HG03378 (cell line): Measurements from ENCODE around the gene PDK2.

Source experiments
- ATAC-seq: cut with Tn5 transposase; IDR thresholded peaks from one replicate; pipeline ENCODE4 v1.9.1; 2021; ENCODE audit warnings: mild to moderate bottlenecking, moderate library complexity; ENCODE audit not compliant: unreplicated experiment

The PDK2 gene

DNA sequence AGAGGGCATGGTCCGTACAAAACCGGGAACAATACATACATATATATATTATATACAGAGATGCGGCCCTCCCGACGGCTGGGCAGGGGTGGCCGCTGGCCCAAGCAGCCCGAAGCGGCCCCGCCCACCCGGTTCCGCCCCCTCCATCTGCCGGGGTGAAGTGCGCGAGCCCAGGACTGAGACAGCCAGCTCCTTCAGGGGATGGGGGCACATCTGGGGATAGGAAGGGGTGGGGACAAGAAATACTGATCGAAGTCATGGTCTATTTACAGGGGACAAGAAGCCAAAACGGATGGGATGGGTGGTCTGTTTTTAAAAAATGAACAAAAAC, 38.6 kb downstream of the PDK2 start:
- ATAC-seq: no peak

DNA sequence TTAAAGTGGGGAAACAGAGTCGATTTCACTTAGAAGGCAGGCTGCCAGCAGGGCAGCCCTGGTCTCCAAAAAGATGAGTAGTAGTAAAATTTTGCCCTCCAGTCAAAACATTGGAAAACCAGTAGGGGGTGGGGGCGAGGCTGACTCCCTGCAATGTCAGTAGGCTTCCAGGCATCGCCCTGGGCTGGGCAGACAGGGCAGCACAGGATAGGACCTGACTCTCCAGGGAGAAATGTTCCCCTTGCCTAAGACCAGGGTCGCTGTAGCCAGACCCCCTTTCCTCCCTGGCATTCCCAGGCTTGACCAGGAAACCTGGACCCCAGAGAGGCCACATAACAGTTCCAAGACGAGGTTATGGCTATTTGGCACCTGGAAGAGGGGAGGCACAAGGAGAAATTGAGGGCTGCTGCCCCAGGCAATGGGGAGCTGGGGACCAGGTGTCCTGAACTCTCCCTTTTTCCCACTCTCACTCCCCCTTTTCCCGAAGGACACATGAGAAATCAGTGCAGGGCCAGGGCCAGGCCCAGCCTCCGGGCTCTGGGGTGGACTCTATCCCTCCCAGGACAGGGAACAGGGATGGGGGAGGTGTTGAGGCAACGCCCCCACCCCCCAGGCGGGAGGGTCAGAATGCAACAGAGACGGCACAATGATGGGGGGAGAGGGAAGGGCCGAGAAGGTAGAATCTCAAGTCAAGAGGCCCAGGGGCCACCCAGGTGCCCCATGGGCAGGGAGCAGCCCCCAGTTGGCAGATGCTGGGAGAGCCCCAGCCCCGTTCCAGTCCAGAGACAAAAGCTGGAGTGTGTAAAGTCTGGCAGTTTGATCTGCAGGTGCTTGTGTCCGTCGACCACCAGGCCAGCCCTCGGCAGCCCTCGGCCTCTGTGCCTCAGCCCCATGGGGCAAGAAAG, 39.3 kb downstream of the PDK2 start:
- no peak for ATAC-seq

DNA sequence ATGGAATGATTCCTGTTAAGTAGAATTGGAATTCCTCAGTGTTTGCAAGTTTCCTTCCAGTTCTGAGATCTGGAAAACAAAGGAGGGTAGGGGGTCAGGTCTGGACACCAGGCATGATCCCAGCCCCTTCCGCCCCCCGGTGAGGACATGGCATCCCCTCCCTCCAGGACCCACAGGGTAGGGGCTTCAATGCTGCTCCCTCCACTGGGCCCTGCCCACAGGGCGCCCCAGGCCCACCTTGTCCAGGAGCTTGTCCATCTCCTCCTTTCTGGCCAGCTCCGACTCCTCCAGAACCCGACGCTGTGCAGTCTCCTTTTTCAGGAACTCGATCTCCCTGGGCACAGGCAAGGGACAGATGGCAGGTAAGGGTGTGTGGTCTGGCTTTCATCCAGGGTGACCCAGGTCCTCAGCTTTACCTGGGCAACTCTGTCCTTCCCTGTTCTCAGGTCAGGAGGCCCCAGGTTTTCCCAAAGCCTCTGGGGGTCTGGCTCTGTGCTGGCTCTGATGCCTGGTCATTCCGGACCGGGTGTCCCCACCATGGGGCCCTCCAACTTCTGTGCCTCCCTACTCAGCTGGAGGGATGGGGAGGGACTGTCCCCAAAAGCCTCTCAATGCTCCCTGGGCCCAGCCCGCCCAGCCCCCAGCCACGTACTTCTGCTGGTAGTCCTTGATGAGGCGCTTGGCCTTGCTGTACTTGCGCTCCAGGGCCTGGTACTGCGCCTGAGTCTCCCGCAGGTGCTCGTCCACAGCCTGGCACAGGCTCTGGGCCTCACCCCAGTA, 40.4 kb downstream of the PDK2 start:
- ATAC-seq: no peak

DNA sequence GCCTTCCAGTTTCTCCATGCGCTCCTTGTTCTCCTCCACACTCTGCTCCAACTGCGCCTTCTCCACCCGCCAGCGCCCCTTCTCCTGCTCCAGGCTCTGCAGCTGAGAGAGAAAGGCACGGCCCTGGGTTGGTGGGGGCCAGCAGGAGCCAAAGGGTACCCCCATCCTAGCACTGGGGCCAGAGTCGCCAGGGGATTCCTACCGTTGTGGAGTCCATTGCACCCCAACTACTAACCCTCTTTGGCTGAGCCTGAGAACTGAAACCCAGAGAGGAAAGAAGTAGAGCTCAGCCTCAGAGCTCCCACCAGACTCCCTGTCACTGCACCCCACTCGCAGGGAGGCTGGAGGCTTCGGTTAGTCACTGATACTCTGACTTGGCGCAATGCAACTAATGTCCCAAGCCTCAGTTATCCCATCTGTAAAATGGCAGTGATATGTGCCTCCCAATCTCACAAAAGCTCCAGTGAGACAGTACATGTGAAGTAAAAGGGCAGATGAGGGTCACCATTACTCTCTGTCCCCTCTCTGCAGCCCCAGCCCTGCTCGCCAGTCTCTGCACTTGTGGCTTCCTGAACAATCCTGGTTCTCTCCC, 41.0 kb downstream of the PDK2 start:
- ATAC-seq: no peak

DNA sequence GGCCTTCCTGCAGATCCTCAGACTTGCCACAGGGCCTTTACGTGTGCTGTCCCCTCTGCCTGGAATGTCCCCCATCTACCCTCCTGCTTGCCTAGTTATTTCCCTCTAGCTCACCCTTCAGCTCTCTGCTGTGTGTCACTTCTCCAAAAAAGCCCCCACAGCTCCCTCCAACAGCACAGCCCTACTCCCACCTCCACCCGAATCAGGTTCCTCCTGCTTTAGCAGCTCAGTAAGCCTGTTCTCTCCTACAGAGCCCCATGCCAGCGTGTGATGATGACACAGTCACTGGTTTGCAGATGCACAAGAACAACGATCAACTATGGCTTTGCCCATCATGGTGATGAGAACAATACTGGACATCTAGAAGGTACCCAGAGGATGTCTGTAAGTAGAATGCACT, 41.9 kb downstream of the PDK2 start:
- no peak for ATAC-seq

DNA sequence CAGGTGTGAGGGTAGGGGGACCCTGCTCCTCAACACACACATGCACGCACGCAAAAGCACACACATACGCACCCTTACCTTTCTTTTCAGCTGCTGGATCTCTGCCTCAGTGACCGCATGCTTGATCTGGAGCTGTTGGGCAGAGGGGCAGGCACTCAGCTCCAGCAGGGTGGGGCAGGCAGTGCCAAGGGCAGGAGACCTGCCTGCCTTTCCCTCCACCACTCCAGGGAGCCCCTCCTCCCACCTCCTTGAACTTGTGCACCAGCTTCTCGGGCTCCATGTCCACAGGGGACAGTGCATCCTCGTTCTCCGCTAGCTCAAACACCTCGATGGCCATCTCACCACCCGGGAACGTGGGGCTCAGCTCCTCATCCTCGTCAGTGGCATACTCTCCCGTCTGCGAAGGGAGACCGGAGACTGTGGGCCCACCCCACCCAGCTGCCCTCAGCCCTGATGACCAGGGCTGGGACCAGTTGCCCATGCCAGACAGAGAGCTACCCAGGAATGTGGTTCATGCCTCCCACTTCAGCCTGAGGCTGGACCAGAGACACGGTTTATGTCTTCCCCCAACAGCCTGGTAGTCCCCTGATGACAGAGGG, 44.1 kb downstream of the PDK2 start:
- no peak for ATAC-seq

DNA sequence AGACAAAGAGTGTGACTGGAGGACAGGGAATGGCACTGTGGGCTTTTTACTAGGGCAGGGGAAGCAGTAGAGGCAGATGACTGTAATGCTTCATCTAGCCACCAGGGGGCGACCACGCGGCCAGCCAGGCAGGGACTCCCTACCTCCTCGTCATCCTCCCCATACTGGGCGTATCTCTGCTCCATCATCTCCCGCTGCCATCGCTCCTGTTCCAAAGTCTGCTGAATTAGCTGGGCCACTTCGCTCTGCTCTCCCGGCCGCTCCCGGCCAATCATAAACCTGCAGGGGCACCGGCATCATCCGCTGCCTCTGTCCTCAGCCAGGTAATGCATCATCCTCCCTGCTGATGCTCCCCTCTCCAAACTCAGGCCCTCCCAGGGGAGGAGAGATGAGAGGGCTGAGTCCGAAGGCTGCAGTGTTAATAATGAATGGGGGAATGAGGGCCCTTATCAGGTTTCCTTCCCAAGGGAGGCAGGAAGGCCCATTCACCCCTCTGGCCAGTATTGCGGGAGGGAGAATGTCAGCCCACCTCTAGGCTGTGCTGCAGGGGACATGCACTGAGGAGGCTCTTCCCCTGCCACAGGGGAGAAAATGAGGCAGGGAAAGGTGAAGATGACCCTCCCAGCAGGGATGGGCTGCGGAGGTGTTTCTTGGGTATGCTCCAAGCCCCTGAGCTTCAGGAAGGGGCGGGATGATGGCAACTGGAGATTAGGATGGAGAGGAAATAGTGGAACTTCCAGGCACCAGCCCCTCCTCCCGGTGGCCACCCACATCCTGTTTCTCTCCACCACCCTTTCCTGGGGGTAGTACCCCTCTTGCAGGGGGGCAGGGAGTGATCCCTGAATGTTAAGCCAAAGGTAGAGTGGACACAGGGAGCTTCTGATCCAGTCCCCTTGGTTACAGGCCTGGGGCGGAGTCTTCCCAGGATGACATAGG, 45.1 kb downstream of the PDK2 start:
- no peak for ATAC-seq

DNA sequence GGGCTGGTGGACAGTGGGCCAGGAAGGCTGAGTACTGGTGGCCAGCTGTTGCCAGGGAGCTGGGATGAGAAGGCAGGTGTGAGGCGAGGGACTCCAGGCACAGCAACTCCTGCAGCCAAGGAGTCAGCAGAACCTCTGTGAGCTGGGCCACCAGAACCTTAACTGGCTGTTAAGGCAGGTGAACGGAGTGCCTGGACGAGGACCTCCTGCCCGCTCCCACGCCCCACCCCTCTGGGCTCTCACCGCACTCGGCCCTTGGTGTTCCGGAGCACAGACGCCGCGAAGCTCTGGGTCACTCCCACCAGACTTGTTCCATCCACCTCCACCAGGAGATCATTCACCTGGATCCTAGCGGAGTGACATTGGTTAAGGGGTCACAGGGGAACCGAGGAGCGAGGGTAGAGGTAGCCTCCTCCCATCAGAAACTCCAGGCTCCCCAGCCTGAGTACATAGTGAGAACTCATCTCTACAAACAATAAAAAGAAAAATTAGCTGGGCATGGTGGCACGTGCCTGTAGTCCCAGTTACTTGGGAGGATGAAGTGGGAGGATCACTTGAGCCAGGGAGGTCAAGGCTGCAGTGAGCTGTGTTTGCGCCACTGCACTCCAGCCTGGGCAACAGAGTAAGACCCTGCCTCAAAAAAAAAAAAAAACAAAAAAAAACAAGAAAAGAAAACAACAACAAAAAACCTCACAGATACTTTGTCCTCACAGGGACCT, 46.0 kb downstream of the PDK2 start:
- ATAC-seq: no peak

DNA sequence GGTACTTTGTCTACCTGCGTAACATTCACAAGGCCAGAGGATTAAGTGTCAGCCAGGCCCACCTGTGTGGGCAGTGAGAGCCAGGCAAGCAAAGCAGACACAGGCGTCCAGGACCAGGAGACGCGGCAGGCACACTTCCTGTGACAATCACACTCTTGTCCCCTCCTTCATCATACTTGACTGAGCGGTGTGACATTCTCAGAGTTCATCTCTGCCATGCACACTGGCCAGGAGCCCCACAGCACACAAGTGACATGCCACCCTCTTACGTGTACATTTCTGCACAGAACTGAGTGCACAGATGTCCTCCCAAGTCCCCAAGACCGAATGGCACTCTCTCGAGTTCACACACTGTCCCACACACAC, 46.6 kb downstream of the PDK2 start:
- ATAC-seq: no peak

DNA sequence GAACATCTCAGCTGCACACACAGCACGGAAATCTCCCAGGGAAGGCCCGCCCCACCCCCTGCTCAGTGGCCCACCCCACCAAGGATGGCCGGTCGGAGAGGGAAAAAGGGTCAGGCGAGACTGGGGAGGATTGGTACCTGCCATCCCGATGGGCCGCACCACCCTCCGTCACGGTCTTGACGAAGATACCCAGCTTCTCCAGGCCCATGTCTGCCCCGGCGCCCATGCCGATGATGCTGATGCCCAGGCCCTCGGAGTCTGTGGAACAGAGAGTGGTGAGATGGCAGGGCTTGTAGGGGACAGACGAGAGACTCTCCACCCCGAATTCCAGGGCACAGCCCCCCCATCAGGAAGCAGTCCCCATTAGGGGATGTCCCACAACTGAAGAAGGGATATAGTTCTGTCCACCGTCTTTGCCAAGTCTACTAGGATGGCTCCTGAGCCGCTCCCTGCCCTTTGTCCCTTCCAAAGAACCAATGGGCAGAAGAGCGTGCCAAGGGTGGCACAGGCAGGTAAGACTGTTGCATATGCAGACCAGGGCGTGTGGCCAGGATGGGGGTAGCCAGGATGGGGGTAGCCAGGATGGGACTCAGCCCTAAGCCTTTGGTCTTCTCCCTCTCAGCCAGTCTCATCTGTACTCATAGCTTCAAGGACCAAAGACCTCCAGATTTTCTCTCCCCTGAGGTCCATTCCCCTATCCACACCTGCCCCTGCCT, 48.5 kb downstream of the PDK2 start:
- no peak for ATAC-seq

DNA sequence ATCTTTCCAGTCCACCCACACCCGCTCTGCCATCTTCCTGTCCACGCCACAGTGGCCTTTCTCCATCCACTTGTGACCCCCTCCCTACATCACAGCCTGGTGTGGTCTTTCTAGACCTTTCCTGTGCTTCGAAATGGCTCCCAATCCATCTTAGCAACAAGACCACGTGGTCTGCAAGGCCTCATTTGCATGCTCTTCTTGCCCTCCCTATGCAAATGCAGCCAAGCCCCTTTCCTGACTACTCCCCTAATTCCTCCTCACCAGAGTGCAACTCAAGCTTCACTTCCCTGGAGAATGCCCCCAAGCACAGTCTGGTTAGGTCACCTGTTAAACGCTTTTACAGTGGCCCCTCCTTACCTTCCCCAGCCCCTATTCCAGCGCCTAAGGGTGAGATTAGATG, 49.2 kb downstream of the PDK2 start:
- ATAC-seq: no peak

DNA sequence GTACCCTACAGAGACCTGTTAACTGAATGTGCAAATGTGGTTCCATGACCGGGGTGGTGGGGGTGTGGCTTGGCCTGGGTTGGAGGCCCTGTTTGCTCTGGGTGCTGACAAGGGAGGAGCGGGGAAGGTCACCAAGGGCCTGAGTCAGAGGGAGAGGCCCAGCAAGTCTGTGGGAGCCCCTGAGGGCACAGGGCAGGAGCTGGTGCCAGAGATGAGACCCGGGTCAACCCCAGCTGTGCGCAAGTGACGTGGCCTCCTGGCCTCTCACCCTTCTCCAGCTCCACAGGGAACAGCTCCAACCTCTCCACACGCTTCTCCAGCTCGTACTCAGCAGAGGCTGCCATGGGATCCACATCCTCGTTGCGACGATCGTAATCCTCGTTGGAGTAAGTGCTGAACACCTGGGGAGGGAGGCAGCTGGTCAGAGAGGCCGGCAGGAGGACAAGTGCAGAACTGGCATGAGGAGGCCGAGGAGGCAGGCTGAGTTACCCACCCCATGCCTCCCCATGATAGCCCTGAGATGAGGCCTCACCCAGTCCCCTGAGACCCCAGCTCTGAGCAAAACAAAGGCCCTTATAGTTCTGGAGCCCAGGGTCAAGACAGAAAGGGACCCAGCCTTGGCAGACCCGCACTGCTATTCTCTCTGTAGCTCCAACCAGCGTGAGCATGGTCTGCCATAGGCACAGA, 49.8 kb downstream of the PDK2 start:
- ATAC-seq: no peak

DNA sequence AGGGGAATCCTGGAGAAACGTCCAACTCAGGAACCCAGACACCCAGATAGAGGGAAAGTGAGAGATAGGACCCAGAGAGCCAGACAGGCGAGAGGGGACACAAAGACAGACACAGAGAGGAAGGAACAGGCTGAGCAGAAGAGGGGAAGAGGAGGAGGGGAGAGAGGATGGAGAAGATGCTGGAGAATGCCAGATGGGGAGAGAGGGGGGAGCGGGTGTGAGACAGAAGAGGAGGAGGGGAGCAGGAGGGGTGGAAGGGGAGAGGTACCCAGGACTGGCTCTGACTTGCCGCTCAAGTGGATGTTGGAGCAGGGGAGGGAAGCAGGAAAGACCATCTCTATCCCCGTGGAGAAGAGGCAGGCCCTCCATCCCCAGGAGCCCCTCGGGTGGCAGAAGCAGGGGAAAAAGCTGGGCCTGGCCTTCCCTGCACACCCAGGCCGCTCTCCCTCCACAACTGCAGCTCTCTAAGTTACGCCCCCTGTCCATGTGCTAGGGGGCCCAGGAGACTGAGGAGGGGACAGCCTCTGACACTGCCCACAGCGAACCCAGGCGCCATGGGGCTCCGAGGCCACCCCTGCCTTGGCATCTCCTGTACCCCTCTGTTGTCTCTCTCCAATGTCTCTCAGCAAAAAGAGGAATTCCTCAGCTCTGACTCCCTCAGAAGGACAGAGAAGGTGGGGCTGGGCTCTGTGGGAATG, 50.5 kb downstream of the PDK2 start:
- ATAC-seq: no peak

DNA sequence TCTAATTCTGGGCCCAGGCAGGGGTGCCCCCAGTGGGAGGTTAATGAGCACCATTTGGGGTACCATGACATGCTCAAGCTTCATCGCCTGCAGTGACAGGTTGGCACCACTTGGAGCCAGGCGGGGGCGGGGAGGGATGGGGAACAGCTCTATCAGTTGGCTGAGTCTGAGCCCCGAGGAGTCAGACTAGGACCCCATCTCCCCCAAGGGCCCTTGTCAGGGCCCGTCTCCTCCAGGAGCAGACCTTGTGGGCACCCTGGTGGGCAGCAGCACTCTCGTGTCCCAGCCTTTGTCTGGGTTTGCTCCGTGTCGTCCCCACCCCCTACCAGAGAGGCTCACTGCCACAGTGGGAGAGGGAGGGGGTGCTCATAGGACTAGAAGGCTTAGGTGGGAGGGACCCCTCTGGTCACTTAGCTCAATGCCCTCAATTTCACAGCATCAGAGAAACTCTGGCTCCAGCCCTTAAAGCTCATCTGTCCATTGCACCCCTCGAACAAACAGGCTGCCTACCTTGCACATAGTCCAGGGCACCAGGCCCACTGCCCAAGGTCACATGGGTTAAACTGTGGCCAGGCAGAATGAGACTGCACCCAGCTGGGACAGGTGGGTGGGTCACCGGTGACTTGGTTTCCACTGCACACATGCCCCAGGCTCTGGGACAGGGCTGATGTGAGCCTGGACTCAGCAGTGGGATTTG, 51.2 kb downstream of the PDK2 start:
- no peak for ATAC-seq

DNA sequence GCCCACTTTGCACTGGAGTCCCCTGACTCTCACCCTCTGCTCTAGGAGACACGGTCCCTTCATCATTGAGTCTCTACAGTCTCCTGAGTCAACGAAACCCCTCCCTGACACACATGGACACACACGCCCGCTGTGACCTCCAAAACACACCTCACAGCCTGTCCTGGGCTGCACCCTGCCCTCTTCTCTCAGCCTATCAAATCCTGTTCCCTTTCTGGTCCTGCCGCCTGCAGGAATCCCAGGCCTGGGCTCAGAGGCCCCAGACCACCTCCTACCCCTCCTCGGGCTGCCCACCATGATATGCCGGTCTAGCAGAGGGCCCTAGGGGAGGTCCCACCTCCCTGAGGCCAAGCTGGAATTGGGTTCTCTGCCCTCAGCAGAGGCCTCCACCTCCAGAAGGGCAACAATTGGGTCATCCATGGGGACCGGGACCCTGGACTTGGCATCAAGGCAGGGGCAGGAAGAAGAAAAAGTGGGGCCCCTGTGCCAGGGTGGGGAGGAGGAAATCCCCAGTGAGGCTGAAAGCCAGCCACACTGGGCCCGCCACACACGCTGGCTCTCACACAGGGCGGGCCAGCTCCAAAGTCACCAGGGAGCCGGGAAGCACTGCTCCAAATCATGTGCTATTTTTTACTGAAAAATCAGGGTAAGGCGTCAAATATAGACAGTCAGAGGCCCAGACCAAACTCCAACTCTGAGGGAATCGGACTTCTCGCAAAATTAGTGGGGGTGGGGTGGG, 51.9 kb downstream of the PDK2 start:
- no peak for ATAC-seq

DNA sequence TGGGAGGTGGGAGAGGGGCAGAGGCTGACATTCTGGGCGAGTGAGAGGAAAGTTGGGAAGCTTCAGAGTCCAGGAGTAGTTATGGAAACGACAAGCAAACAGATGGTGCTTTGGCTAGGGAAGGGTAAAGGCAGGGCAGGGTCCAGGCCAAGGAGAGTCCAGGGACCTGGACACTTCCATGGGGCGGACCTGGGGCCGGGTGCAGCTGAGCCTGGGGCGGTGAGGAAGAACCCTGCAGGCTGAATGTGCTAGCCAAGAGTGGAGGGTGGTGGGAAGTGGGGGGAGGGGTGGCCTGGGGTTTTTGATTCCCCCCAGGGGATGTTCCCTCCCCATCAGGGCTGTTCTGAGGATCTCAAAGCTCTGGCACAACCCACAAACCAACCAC, 52.7 kb downstream of the PDK2 start:
- no peak for ATAC-seq
